ENCODE data around the gene GALNT14.

- TF ChIP-seq, protein P1, sequence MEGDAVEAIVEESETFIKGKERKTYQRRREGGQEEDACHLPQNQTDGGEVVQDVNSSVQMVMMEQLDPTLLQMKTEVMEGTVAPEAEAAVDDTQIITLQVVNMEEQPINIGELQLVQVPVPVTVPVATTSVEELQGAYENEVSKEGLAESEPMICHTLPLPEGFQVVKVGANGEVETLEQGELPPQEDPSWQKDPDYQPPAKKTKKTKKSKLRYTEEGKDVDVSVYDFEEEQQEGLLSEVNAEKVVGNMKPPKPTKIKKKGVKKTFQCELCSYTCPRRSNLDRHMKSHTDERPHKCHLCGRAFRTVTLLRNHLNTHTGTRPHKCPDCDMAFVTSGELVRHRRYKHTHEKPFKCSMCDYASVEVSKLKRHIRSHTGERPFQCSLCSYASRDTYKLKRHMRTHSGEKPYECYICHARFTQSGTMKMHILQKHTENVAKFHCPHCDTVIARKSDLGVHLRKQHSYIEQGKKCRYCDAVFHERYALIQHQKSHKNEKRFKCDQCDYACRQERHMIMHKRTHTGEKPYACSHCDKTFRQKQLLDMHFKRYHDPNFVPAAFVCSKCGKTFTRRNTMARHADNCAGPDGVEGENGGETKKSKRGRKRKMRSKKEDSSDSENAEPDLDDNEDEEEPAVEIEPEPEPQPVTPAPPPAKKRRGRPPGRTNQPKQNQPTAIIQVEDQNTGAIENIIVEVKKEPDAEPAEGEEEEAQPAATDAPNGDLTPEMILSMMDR (IDR thresholded peaks at IDR 0.05; ENCODE audit: borderline replicate concordance, extremely low read depth, low read length, poor library complexity, severe bottlenecking) = no peak
- no peak for TF ChIP-seq EZH2 (IDR thresholded peaks at IDR 0.05; ENCODE audit: borderline replicate concordance, low read depth, low read length, severe bottlenecking)
These were observed 24.5 kb downstream of the GALNT14 start for GRCh38 chr2:31113765-31114164.
